GM21528 (cell line): ENCODE data around the gene SHB.

Experiments used
- ATAC-seq: cut with Tn5 transposase; IDR thresholded peaks from one replicate; pipeline ENCODE4 v1.9.1; 2021; ENCODE audit warnings: mild to moderate bottlenecking, moderate library complexity; ENCODE audit not compliant: unreplicated experiment, low FRiP score

Gene SHB

DNA sequence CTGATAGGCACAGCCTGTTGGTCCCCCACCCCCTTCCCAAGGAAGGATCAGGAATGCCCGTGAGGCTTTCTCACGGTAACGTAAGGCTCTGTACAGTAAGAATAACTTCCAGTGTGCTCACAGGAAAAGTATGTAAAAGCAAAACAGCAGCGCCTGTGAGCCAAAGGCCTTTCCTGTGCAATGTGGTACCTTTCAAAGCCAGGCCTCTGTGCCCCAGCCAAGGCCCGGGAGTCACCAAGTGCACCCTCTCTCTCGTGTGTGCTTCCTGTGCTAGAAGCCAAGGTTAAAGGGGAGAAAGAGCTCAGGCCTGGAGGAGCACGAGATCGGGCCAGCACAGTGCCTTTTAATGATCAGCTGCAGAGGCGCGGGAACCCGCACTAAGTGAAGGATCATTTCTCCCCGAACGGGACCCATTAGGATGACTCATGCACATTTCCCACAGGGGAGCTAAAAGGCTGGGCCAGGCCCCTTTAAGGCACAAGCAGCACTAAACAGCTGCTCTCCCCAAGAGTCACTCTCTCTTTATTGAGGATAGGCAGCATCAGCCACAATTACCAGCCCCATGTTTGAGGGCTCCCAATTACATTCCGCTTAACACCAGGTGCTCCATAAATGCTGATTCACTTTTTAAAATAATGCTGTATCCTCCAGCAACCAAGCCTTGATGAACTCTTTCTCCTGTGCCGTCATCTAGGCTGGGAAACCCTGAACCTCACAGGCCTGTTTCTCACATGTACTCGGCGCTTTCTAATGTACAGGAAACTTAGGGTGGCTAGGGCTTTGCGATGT is 42.8 kb downstream of the SHB start:
- ATAC-seq, result no peak

DNA sequence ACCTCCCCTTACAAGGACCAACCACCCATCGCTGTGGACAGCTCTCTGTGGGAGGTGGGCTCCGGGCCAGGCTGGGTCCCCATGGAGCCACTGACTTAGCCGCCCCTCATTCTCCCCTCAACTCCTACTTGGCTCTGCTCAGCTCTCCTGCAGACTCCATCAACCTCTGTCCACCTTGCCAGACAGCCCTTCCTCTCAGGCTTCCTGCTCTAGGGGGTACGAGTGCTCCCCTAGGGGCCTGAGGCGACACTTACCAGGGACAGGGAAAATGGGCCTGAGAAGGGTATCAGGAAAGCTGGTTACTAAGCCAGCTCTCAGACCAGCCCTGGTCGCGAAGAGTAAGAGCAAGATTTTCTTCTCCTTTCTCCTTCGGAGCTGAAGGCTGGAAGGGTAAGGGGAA is 43.9 kb downstream of the SHB start:
- no peak for ATAC-seq

DNA sequence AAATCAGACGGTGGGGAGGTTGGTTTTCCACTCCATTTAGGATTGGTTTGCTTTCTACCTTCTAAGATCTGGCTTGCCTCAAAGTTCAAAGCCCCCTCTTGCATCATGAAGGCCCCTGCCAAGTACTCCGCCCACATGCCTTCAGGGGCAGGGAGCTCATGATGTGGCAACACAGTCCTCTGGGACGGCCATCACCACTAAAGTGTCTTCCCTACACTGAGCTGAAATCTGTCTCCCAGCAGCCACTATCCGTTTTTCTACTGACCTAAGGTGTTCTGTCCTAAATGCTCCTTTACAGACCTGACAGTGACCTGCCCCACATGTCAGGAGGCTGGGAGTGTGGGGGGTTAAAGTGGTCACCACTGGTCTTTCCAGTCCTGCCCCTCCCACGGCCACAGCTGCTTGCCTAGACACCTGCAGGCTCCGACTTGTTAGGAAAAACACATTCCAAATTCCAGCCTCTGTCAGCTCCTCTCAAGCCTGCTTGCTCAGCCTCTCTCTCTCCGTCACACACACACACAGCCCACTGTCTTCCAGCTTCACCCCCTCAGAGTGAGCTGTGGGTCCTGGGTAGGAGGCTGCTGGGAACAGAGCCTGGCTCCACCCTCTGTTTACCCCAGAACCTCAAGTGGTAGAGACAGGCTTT is 44.9 kb downstream of the SHB start:
- no peak for ATAC-seq

DNA sequence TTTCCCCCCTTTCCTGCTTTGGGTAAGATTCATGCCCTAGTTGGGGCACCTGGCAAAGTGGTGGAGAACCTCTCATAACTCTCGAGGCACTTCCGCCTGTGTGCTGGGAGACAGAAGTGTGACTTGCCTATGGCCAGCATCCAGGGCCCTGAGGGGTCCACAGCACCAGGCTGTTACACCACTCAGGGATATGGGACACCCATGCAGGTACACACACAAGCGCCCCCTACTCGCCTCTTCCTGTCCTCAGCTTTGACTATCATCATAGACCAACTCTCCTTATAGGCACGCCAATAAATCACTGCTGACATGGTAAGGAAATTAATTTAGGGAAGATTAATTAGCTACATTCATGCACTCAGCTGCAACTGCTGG is 45.4 kb downstream of the SHB start:
- no peak for ATAC-seq

DNA sequence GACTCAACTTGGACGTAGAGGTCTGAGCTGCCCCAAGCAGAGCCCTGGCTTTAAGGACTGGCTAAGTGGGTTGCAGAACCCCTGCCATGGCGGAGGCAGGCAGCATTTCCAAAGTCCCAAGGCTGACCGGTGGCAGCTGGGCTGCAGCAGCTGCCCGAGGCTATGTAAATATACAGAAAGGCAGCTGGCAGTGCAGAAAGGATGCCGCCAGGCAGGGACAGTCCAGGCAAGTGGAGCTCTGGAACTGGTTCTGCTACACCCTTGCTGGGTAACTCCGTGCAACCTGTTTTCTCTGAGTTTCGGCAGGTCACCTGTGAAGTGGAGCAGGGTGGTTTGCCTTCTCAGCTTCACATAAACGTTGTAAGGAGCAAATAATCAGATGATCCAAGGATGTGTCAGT is 46.0 kb downstream of the SHB start:
- no peak for ATAC-seq

DNA sequence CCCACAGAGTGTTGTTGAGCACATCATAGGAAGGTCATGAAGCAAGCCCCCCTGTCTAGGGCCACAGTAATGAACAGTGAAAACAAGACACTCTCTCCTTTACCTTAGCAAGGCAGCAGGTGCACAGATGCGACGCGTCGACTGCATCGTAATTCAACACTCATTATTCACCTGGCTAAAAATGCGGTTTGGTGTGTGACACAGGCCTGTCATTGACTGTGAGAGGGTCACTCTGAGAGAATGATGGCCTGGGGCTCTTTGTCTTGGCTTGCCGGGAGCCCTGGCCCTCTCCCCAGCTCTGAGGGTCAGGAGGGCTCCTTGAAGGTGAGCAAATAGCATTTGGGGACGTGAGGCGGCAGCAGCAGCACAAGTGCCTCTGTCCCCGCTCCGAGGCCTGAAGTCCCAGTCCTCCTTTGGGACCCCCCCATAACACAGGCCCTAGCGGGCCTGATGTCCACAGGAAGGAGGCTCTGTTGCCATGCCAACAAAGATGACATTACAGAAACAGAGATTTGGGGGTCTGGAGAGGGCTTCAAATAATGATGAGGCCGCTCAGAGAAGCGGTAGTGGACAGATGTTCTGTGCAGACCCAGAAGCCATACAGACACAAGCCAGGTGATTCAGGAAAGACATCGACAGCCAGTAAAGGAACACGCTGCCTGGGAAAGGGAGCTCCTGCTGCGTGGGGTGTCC is 46.7 kb downstream of the SHB start:
- no peak for ATAC-seq

DNA sequence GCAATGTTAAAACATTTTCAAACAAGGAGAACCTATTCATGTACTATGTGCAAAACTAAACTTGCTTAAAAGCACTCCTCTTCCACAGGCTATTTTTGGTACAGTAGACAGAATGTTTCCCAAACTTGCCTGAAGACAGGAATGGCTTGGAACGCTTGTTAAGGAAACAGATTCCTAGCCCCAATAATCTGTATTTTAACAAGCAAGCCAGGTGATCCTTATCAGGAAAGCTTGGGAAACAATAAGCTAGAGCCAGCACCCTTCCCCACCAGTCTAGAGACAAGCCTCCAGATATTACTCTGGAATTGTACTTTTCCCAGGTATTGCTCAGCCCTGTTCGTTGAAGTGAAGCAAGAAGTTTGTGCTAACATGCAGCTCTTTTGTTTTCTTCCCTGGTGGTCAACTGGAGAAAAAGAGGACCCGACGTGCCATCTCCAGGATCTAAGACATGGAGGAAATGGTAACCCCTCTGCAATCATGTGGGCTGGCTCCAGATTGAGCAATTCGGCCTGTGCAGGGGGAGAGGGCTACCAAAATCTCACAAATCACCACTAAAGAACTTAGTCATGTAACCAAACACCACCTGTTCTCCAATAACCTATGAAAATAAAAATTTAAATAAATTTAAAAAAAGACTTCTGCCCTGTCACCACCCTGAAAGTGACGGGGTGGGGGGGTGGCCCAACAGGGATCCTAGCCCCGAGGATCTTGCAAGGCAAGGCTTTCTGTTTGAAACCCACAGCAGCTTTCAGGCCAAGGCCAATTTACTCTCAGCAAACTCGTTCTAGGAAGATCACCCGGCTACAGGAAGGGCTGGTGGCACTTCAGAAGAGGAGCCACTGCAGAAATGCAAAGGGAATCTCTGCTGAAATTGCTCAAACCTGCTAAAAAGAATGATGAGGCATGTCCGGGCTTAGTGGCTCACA is 48.6 kb downstream of the SHB start:
- no peak for ATAC-seq

DNA sequence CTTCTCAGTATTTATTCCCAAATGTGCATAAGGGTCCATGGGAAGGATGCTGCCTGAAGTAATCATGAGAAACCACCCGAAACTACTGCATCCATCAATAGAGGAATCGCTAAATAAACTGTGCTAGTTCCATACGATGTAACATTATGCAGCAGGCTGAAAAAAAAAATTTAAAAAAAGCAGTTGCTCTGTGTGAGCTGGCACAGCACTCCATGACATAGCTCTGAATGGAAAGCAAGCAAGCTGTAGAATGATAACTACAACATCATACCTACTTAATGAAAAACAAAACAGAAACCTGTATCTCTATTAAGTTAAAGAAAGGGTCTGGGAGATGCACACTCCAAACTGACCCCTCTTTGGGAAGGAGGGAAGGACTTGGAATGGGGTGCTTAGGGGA is 49.3 kb downstream of the SHB start:
- no peak for ATAC-seq

DNA sequence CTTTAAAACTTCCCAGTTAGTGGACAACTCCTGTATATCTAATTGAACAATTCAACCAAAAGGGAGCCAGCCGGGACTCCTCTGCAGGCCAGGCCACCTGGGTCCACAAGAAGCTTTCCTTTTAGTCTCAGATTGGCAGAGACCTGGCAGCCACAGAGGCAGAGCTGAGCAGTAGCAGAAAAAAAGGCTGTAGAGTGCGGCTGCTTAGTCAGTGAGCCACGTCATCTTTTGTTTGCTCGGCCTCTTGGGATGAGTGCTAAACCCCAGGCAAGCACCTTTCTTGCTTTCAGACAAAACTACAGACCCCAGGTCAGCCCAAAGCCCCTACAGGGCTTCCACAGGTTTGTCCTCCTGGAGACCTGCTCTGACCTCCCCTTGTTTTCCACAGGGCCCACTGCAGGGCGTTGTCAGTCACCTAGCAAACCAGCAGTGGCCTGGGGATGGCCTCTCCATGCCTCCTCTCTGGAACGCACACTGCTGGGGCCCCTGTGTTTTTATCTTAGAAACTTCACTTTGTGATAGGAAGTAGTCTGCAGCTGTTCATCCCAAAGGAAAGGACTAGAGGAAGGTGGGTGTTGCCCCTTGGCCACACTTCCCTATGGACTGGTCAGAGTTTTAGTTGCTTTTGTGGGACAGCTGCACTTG is 49.9 kb downstream of the SHB start:
- ATAC-seq, result no peak

DNA sequence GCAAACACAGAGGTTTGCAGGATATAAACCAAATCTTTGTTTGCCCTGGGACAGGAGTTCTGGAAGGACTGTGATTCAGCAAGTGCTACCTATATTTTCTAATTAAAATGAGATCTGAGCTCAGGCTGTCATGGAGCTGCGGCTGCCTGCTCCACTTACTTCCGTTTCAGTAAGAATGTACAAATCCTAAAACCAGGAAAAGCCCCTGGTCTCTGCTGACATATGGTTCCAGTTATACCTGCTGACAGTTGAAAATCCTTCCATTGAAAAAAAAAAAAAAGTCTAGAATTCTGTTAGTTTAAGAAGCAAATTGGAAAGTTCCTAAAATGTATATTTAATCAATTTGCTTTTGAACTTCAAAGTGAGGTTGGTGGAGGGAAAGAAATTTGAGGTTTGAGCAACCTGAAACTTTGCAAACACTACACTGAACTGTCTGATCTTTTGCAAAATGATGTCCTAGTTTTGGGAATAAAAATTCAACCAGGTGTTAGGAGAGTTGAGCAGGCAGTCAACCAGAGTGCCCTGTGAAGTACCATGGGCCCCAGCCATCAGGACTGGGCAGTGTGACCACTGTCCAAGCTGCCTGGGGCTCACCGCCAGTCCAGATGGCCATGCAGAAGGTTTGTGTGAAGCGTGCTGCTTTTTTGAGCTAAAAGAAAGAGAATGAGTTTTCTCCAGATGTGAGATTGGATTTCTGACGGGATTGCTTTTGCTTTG is 50.6 kb downstream of the SHB start:
- no peak for ATAC-seq

DNA sequence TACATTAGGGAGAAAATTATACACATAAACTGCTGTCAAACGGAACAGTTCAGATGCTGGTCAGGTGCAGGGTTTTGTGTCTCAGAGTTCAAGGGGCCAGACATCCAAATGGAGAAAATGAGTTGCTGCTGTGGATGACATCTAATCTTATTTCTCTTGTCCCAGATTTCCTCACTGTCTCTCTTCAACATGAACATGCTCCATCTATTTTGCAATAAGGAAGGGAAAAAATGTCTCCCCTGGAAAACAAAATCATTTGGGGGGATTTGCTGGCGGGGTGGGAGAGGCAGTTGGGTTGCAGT is 51.2 kb downstream of the SHB start:
- no peak for ATAC-seq

DNA sequence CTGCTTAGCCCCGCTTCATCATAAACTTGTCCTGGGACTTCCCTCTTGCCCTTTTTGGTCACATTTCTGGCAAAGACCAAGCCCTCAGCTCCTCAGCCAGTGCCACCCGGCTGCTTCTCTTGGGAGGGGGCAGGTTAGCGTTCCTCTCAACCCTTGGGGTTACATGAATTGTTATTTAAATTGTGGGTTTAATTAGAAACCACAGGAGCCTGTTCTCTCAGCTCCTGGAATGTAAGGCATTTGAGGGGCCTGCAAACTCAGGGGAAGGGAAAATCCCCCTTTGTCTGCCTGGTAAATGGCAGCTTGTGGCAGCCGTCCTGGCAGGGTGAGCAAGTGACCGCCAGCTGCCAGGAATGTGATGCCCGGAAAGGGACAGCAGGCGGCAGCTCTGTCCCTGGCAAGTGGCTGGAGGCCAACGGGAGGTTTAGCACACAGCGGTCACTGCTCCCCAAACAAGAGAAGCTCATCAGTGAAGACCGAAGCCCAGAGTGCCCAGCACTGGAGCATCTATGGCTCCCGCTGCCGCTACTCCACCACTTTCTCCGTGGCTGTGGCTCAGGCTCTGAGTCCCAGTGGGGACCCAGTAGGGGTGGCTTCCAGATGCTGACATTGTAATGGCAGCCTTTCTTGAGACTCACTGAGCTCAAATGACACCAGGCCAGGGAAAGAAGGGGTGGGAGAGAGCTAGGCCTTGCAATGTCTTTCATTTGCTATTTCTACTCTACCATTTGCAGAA is 51.7 kb downstream of the SHB start:
- ATAC-seq, result no peak

DNA sequence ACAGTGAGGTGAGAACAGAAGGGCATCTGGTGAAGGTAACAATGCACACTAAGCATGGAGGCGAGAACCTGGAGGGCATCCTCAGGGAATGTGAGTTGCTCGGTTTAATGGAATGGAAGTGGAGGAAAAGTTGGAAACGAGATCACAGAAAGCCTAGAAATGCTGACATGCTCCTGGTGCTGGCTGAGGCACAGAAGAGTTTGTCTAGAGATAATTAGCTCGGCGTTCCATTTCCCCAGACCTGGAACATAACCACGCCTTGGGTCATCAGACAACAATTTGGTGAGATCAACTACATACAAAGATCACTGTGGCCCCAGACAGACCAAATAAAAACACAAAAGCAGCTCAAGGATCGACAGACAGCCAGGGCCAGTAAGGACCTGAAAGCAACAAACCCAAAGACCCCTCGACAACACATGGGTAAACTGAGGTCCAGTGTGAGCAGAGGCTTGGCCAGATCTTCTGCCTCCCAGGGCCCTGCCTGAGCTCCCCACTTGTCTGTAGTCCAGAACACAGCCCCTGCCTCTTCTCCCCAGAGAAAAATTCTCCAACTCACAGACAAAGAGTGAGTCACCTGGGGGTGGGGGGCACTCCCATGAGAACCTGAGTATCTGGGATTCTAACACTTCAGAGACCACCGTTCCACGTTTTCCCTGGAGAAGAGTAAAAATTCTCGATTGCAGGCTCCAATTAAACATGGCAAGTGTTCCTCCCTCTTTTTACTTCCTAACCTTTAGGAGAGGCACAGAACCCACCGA is 52.5 kb downstream of the SHB start:
- no peak for ATAC-seq

DNA sequence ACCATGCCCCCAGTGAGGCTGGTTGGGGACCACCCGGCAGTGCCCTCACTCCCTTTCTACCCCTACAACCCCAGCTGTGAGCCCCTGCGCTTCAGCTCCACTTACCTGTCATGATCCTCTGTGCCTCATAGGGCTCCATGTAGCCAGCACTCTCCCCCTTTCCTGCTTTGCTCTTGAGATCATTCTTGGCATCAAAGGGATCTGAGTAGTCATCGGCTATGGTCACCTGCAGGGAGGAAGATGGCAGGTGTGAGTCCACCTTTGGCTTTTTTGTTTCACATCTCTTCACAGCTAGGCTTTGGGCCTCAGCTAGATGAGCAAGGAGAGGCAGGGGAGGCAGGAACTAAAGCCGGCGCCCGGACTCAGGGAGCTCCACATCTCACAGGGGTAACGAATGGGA is 53.1 kb downstream of the SHB start:
- no peak for ATAC-seq

DNA sequence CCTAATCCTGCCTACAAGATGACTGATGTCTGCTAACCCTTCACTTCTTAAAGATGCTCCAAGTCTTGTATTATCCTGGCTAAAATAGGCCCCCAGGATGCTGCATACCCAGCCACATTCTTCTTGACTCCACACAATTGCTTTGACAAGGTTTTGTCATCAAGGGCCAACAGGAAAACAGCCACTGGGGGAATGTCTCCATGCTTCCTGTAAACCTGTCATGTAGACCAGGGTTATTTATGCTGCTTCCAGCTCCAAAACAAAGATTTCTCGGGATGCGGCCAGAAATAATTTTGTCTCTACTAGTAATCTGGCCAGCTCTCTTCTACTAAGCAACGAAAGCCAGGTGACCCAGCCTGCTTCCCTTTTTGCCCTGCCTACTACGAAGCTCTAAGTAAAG is 53.8 kb downstream of the SHB start:
- ATAC-seq, result no peak

DNA sequence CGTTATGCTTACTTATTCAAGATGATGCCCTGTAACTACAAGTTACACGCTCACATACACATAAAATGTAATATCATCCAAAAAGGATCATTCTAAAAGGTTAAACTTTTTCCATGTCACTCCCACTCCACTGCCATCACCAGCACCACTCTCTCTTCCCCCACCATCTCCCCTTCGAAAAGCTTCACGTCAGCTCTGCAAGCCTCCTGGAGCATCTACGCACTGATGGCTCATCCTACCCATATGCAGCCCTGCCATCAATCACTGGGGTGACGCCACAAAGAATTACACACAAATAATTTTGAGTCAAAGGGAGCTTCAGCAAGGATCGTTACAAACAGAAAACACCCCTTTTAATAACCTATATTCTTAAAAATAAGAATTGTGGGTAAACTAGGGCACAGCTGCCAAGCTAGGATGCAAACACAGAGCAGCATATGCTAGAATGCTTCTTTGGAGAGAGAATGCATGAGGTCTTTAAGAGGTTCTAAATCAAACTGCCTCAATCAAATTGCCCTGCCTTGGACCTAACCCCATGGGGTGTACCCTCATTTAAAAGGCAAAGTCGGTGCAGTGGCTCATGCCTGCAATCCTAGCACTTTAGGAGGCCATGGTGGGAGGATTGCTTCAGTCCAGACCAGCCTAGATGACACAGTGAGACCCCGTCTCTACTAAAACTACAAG is 56.1 kb downstream of the SHB start:
- ATAC-seq, result no peak

DNA sequence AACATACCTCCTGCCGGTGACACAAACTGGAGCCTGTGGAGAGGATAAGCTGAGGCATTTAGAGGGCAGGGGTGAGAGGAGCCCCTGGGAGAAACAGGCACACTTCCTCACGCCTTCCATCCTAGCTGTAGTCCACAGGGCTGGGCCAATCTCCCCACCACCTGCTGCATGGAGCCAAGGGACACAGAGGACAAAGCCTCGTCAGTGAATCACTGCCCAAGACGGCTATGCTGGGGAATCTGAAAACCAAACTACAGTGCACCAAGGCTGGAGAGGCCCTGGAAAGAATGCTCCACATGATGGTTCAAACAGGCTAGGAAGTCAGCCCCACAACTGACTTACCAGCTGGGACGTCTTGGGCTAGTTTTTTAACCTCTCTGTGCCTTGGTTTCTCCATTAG is 57.0 kb downstream of the SHB start:
- ATAC-seq, result no peak
